Measurements from ENCODE around the gene GPATCH2.

The GPATCH2 gene

DNA sequence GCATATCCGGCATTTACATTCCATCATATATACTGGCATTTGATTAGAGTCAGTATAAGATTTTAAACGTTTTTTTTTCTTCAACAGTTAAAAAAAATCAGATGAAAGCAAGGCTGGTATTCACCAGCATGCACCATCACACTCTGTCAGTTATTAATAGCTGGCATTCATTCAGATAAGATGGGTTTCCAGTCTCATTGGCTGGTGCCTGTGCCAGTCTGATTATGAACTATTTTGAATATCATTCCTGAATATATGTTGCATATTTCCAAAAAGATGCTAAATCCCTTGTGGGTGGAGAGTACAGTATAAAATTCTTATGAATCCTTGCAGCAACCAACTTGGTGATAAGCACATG lies 211.7 kb downstream of the GPATCH2 start:
- TF ChIP-seq, protein P1, sequence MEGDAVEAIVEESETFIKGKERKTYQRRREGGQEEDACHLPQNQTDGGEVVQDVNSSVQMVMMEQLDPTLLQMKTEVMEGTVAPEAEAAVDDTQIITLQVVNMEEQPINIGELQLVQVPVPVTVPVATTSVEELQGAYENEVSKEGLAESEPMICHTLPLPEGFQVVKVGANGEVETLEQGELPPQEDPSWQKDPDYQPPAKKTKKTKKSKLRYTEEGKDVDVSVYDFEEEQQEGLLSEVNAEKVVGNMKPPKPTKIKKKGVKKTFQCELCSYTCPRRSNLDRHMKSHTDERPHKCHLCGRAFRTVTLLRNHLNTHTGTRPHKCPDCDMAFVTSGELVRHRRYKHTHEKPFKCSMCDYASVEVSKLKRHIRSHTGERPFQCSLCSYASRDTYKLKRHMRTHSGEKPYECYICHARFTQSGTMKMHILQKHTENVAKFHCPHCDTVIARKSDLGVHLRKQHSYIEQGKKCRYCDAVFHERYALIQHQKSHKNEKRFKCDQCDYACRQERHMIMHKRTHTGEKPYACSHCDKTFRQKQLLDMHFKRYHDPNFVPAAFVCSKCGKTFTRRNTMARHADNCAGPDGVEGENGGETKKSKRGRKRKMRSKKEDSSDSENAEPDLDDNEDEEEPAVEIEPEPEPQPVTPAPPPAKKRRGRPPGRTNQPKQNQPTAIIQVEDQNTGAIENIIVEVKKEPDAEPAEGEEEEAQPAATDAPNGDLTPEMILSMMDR (IDR thresholded peaks at IDR 0.05; ENCODE audit: extremely low read depth, insufficient read depth, missing control alignments): no peak
- in situ Hi-C loops (cut with MboI; ENCODE audit: low pct_unique_long_range_greater_than_20kb, low sequenced_read_pairs, unreplicated experiment): no loop called here
- no peak for DNase-seq (ENCODE audit: low spot score)

DNA sequence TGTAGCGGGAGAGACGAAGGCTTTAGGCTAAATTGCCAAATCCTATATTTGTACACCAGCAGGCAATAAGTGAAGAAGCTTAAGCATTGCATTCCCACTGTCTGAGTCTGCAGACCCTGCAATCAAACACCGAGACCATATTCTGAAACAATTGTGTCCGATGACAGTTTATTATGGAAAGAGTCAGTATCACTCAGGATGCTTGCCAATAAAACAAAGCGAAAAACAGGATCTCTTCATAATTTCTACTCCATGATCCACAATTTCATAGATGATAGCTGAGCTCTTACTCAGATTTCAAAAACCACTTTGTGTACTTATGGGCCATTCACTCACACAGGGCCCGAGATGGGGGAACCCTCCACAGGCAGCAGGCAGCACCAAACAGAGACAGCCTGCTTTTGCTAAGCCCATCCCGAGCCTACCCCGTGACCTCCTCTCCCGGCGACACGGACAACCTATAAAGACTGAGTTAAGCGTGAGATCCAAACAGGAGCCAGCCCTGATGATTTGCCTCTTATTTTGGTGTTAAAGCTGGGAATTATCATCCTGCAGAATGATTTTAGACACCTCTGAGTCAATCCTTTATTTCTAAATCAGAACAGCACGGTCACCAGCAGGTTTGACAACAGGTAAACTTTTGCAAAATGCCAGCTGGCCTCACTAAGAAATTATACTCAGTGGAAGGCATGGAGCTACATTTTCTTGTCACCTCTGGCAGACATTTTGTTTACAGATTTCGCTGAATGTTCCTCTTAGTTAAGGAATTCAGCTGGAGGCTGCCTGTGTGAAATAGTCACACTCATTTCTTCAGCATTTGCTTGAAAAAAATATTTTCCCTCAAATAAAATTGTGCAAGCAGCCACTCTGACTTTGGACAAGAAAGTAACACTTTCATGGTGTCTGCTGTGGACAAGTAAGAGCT lies 212.4 kb downstream of the GPATCH2 start:
- DNase-seq (ENCODE audit: low spot score): no peak
- in situ Hi-C loops (cut with MboI; ENCODE audit: low pct_unique_long_range_greater_than_20kb, low sequenced_read_pairs, unreplicated experiment): no loop called here
- TF ChIP-seq, protein P1 (IDR thresholded peaks at IDR 0.05; ENCODE audit: extremely low read depth, insufficient read depth, missing control alignments): no peak

DNA sequence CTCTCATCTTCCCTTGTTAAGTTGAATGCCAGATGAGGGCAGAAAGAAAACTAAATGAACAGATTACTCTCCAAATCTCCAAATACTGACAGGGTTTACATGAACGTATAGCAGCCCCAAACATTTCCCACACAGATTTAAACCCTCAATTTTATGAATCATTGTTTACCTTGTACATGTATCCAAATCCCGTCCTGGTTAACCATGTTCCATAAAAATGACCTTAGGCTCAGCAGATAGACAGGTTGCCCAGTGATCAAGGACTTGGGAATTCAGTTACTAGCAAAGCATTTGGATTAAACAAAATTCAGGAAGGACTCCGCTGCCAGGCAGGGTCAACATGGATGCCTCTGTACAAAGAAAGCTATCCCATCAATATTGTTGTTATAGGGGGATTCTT lies 213.5 kb downstream of the GPATCH2 start:
- no peak for DNase-seq (ENCODE audit: low spot score)
- in situ Hi-C loops (cut with MboI; ENCODE audit: low pct_unique_long_range_greater_than_20kb, low sequenced_read_pairs, unreplicated experiment): no loop called here
- TF ChIP-seq, protein P1 (IDR thresholded peaks at IDR 0.05; ENCODE audit: extremely low read depth, insufficient read depth, missing control alignments): no peak

DNA sequence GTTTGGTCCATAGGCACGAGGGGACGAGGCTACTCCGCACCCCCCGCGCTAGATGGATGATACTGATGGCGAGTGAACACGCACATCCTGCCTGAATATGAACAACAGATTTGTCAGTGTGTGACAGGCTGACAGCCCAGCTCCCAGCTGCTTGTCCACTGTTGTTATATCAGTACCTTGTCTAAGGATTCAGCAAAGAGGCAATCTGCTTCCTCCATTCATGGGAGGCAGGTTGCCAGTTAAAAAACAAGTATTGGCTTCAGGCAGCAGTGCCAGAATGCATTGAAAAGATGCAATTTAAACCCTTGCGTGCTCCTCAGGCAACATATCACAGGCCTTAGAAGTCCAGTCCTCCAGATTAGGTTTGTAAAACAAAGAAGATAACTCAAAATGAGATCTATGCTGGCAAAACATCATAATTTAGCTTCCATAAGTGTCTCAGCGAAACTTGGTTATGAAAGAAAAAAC lies 223.3 kb downstream of the GPATCH2 start:
- TF ChIP-seq, protein P1 (IDR thresholded peaks at IDR 0.05; ENCODE audit: extremely low read depth, insufficient read depth, missing control alignments): no peak
- in situ Hi-C loops (cut with MboI; ENCODE audit: low pct_unique_long_range_greater_than_20kb, low sequenced_read_pairs, unreplicated experiment): no loop called here
- DNase-seq (ENCODE audit: low spot score): no peak

DNA sequence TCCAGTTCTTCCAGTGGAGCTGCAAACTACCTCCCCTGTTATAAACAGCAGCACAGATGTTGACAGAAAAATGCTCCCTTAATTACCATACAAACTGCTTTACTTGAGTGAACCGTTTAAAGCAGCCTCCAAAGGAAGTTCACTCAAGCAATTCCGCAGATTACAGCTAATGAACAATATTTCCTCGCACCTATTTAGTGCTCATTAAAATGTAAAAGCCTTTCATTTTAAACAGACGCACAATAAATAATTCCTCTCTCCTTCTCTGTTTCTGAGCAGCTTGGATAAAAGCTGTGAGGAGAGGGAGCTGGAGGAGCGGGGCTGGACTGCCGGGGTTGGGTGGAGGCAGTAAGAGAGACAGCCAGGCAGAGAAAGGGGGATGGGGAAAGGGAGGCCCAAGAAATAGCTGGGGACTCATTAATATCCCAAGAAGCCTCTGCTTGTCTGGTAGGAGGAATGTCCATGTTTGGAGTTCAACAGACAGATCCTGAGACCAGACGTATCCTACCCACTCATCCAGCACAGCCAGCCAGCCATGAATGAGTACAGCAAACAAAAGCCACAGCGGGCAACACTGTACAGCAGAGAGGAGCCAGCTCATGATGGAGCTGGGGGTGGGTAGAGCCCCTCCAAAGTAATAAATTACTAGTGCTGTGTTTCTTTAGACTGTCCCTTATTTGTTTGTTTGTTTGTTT lies 227.7 kb downstream of the GPATCH2 start:
- TF ChIP-seq, protein P1 (IDR thresholded peaks at IDR 0.05; ENCODE audit: extremely low read depth, insufficient read depth, missing control alignments): no peak
- in situ Hi-C loops (cut with MboI; ENCODE audit: low pct_unique_long_range_greater_than_20kb, low sequenced_read_pairs, unreplicated experiment): no loop called here
- no peak for DNase-seq (ENCODE audit: low spot score)

DNA sequence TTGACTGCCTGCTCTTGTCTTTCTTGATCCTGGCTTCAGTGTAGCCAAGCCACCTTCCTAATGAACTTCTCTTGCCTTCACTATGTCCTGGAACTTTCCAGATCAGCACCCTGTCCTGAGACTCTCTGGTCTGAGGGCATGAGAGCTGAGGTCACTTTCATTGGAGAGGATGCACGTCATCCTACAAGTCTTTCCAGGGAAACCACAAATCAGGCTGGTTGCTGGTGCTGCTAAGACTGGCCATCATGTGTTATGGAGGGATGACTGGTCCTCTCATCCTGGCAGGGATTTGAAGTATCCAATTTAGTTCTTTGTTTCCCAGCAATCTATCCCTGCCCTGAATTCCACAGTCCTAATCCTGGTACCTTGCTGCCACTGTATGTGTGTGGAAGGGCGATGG lies 228.6 kb downstream of the GPATCH2 start:
- no peak for DNase-seq (ENCODE audit: low spot score)
- TF ChIP-seq, protein P1 (IDR thresholded peaks at IDR 0.05; ENCODE audit: extremely low read depth, insufficient read depth, missing control alignments): no peak
- in situ Hi-C loops (cut with MboI; ENCODE audit: low pct_unique_long_range_greater_than_20kb, low sequenced_read_pairs, unreplicated experiment): no loop called here

All from GM13977 (cell line).